Spinal cord (tissue), 10 donors: ENCODE results near the gene FBXL14. TPM values are rescaled to one million over a fixed set of nuclear protein-coding genes. Genes with fewer than 3 reads are reported as not detected.
A peak's percentile ranks its signal among the peaks of the same experiment; 100 is the strongest.

Experiments
- DNase-seq, 6 donors: peaks; one replicate each; pipeline versions ENCODE4 v3.0.0 to v3.0.0-alpha.2; 2013 to 2015; ENCODE audit warnings: low spot score in 6 of 6, low read depth in 4 of 6
- H3K27ac ChIP-seq: one replicate; pipeline ENCODE4 v1.5.1; 2013; ENCODE audit warnings: low read depth, low read length, control low read depth
- H3K27me3 ChIP-seq: one replicate; pipeline ENCODE4 v1.6.1; 2013; ENCODE audit warnings: low read length; ENCODE audit not compliant: control insufficient read depth, insufficient read depth
- H3K36me3 ChIP-seq: one replicate; pipeline ENCODE4 v1.6.1; 2013; ENCODE audit warnings: low read length; ENCODE audit not compliant: control insufficient read depth, insufficient read depth
- H3K4me1 ChIP-seq: one replicate; pipeline ENCODE4 v1.6.1; 2013; ENCODE audit warnings: low read length; ENCODE audit not compliant: control insufficient read depth, insufficient read depth
- H3K4me3 ChIP-seq: one replicate; pipeline ENCODE4 v1.5.1; 2013; ENCODE audit warnings: low read depth, low read length, control low read depth
- H3K9me3 ChIP-seq: one replicate; pipeline ENCODE4 v1.6.1; 2013; ENCODE audit warnings: low read length; ENCODE audit not compliant: control insufficient read depth, insufficient read depth
- WGBS: methylation state at CpG from one replicate; pipeline ENCODE4 v1.1.5; 2013; ENCODE audit warnings: missing lambda C conversion rate; ENCODE audit not compliant: insufficient coverage; 5-methylcytosine and 5-hydroxymethylcytosine counted together
- polyA plus RNA-seq, 2 donors: library from polyadenylated mRNA; unstranded; fragments of 120-200 nt; gene quantifications; one replicate each; pipeline ENCODE4 v1.2.1, GENCODE V29; 2013; ENCODE audit not compliant: insufficient read length in 2 of 2
- total RNA-seq, 2 donors: library from RNA; depleted of rRNA in 1 of 2; stranded (reverse); fragments of 120-200 nt in 1 of 2; fragments of >200 nt in 1 of 2; gene quantifications; one replicate each; pipeline versions ENCODE4 v1.2.3 to v1.2.4, GENCODE V29; 2013 to 2014
- donor health status: healthy.

FBXL14 gene
- total and polyA plus RNA-seq, 4 donors = 11.0 to 17.1 (median 15.8) TPM

- DNase-seq = no peak
- no peak overlapping the region for H3K4me3 ChIP-seq
- peaks cover 3% of the 10 kb centered on the region for H3K36me3 ChIP-seq
- no peaks in the 10 kb centered on the region for H3K27me3 ChIP-seq
- no peak overlapping the region for H3K27ac ChIP-seq
- H3K9me3 ChIP-seq = no peaks in the 10 kb centered on the region
- H3K4me1 ChIP-seq = peaks cover 18% of the 10 kb centered on the region
- WGBS = 68% methylated on average over 3 of the region's 4 CpGs
Measured at GRCh38 chr12:1584326-1584725, 10.1 kb downstream of the FBXL14 start.

- no peaks in the 10 kb centered on the region for H3K27me3 ChIP-seq
- no peaks in the 10 kb centered on the region for H3K9me3 ChIP-seq
- H3K4me1 ChIP-seq = peaks cover 18% of the 10 kb centered on the region
- no peak overlapping the region for H3K27ac ChIP-seq
- H3K36me3 ChIP-seq = peaks cover 3% of the 10 kb centered on the region
- DNase-seq = peak; percentile 71 to 96 (median 80)
- no peak overlapping the region for H3K4me3 ChIP-seq
- no CpG with 5 or more reads among the region's 6 CpGs for WGBS
Measured at GRCh38 chr12:1583421-1584078, 10.8 kb downstream of the FBXL14 start.

GRCh38 chr12:1582709-1583050, 11.7 kb downstream of the FBXL14 start:
- H3K9me3 ChIP-seq = no peaks in the 10 kb centered on the region
- no peak overlapping the region for H3K27ac ChIP-seq
- H3K27me3 ChIP-seq = no peaks in the 10 kb centered on the region
- H3K4me1 ChIP-seq = peaks cover 18% of the 10 kb centered on the region
- no peak for DNase-seq
- no peak overlapping the region for H3K4me3 ChIP-seq
- H3K36me3 ChIP-seq = peaks cover 3% of the 10 kb centered on the region
- 76% methylated on average over 2 of the region's 4 CpGs for WGBS

DNA sequence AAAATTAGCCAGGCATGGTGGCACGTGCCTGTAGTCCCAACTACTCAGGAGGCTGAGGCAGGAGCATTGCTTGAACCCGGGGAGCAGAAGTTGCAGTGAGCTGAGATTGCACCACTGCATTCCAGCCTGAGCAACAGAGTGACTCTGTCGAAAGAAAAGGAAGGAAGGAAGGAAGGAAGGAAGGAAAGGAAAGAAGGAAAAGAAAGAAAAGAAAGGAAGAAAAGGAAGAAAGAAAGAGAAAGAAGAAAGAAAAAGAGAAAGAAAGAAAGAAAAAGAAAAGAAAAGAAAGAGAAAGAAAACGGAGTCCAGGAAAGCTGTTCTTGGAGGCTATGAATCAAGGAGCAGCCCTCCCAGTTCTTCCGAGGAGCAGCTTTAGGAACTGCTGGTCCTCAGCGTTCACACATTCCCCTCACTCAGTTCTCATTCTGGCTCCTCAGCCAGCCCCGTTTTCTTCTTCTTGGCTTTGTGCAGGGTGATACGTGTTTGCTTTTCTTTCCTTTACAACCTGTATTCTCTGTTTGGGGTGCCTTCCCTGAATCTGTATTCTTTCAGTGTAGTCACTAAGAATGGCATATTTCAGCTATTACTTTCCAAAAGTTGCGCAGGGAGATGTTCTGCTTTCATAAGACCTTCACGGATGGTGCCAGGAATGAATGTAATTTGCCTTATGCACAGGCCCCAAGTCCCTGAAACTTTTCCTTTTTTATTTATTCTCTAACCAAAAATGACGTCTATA, 12.2 kb downstream of the FBXL14 start:
- Histone ChIP-seq H3K36me3 (peaks cover 3% of the 10 kb centered on the region), H3K9me3 (no peaks in the 10 kb centered on the region), H3K27ac (no peak overlapping the region), H3K4me3 (no peak overlapping the region), H3K4me1 (peaks cover 23% of the 10 kb centered on the region), H3K27me3 (peaks cover 2% of the 10 kb centered on the region)
- WGBS = 88% methylated on average over 6 of the region's 11 CpGs
- no peak for DNase-seq

DNA sequence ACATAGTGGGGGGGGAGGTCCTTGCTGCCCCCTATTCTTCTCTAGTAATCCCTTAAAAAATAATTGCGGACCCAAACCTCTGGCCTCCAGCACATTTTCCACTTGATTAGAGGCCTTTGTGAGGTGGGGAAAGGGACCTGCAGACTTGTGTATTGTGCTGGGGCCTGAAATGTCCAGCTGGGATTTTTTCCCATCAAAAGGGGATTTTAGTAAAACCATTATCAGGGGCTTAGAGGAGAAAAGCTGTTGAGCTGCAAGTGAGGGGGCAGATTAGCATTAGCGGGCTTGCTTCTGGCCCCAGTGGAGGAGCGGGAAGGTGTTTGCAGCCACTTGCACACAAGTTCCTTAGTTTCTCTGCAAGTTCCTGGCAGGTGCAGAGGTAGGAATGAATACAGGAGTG, 13.9 kb downstream of the FBXL14 start:
- Histone ChIP-seq H3K36me3 (no peaks in the 10 kb centered on the region), H3K27me3 (peaks cover 2% of the 10 kb centered on the region), H3K9me3 (no peaks in the 10 kb centered on the region), H3K4me1 (peaks cover 29% of the 10 kb centered on the region), H3K4me3 (no peak overlapping the region), H3K27ac (no peak overlapping the region)
- DNase-seq = no peak
- WGBS = 84% methylated on average over 2 of the region's 3 CpGs

DNA sequence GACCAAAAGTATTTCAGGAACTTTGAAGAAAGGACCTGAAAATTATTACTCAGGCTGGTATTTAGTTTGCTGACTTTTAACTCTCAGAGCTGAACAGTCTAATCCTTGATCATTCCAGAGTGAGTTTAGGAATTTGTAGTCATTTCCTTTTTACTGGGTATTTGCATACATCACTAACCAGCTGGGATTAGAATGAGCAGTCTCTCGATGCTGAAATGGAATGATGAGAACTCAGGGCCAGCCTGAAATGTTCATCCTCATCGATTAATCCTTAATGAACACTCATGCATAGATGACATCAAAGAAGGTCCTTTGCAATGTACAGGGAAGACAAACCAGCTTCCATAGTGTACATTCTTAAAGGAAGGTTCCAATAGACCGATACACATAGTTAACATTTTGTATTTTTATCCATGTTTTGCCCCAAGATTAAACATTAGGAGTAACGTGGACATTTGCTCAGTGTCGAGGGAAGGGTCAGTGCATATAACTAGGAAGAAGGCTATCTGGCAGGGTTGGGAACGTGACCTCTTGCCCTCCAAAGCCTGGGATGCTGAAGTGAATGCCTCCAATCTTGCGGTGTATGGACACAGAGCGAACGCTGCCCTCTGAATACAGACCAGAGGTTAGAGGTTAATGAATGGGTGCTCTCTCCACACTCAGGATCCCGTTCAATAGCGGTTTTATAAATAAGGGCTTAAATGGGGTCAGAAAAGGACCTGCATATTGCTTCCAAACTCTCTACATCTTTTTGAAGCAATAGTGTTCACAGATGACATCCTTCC, 14.5 kb downstream of the FBXL14 start:
- DNase-seq = no peak
- no peaks in the 10 kb centered on the region for H3K9me3 ChIP-seq
- no peaks in the 10 kb centered on the region for H3K36me3 ChIP-seq
- peaks cover 2% of the 10 kb centered on the region for H3K27me3 ChIP-seq
- WGBS = 77% methylated on average over 6 of the region's 11 CpGs
- no peak overlapping the region for H3K4me3 ChIP-seq
- H3K27ac ChIP-seq = no peak overlapping the region
- peaks cover 32% of the 10 kb centered on the region for H3K4me1 ChIP-seq

GRCh38 chr12:1576410-1577241, 17.8 kb downstream of the FBXL14 start:
- Histone ChIP-seq H3K9me3 (no peaks in the 10 kb centered on the region), H3K27me3 (peaks cover 2% of the 10 kb centered on the region), H3K36me3 (no peaks in the 10 kb centered on the region), H3K27ac (peak overlapping the region; percentile 10), H3K4me3 (no peak overlapping the region), H3K4me1 (peaks cover 33% of the 10 kb centered on the region)
- DNase-seq = peak in 2 of 6 donors; percentile 39 to 71
- 34% methylated on average over 14 of the region's 21 CpGs for WGBS

- no peaks in the 10 kb centered on the region for H3K36me3 ChIP-seq
- WGBS = 46% methylated on average over 15 of the region's 23 CpGs
Measured at GRCh38 chr12:1575408-1576401, 18.7 kb downstream of the FBXL14 start.

More at GRCh38 chr12:1575408-1576401, 18.7 kb downstream of the FBXL14 start:
- Histone ChIP-seq H3K4me1 (peaks cover 24% of the 10 kb centered on the region), H3K27ac (no peak overlapping the region), H3K9me3 (no peaks in the 10 kb centered on the region), H3K27me3 (peaks cover 2% of the 10 kb centered on the region), H3K4me3 (no peak overlapping the region)
- peak in 2 of 6 donors; percentile 40 to 44 for DNase-seq
